Measurements from ENCODE around the gene SYNDIG1. TPM values are rescaled to one million over a fixed set of nuclear protein-coding genes. Genes with fewer than 3 reads are reported as not detected.

The SYNDIG1 gene
- total RNA-seq, 1 experiment from 2014 or later, result 5.4 TPM

DNA sequence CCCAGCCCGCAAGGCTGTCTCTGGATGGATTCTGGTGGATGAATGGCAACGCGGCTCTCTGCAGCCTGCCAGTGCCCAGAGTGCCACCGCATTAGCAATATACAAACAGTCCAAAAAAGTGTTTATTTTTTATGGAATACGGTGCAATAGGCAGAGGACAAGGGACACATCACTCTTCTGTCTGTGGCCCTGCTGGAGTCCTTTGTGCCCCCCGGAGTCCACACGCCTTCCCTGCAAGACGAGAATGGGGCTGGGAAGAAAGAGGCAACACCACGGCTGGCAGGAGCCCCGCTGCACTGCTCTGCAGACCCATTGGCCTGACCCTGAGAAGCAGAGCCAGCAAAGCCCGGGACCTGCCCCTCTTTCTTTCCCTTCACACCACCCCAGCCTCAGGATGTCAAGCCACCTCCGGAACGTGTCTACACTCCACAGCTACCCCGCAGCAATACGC, 196.3 kb downstream of the SYNDIG1 start:
- no peak overlapping the region for H3K18ac ChIP-seq (ENCODE audit: insufficient read length, low read depth, low read length)
- no peak overlapping the region for H3K14ac ChIP-seq (ENCODE audit: insufficient read depth, low read length)
- Mint-ChIP-seq H3K36me3 (ENCODE audit: insufficient read depth in 1 of 3, low read depth in 3 of 3) (no peaks in the 10 kb centered on the region; a peak in 2 of 7 replicates), H3K9me3 (peaks cover 0 to 4% of the 10 kb centered on the region in 2 experiments; a peak in 2 of 5 replicates), H3K27ac (no peak overlapping the region), H3K27me3 (ENCODE audit: low read depth) (no peaks in the 10 kb centered on the region), H3K4me1 (peaks cover 2 to 8% of the 10 kb centered on the region in 2 experiments; a peak in 2 of 4 replicates), H3K4me3 (no peak overlapping the region)
- no peaks in the 10 kb centered on the region for H3K79me2 ChIP-seq (ENCODE audit: insufficient read depth, low read length)
- H3K4ac ChIP-seq (ENCODE audit: low read depth, low read length), result no peak overlapping the region
- no peak overlapping the region for H2BK12ac ChIP-seq (ENCODE audit: insufficient read length, low read depth, low read length)
- no peak overlapping the region for H3K56ac ChIP-seq (ENCODE audit: insufficient read length, low read depth, low read length)
- no peak overlapping the region for H3K27ac ChIP-seq (ENCODE audit: insufficient read length, low read depth, low read length)
- H3K27me3 ChIP-seq (ENCODE audit: insufficient read depth, low read length), result no peaks in the 10 kb centered on the region
- H3K23ac ChIP-seq (ENCODE audit: insufficient read length, low read depth, low read length), result no peak overlapping the region
- H3T11ph ChIP-seq (ENCODE audit: low read length), result no peak overlapping the region
- no peak overlapping the region for H4K5ac ChIP-seq (ENCODE audit: insufficient read length, low read depth, low read length)
- no peak overlapping the region for H3K4me2 ChIP-seq (ENCODE audit: insufficient read depth, insufficient read length, low read length)
- no peak overlapping the region for H2BK5ac ChIP-seq (ENCODE audit: insufficient read length, low read length)
- no peak overlapping the region for H2BK20ac ChIP-seq (ENCODE audit: low read depth, low read length, poor library complexity, severe bottlenecking)
- H3K9me3 ChIP-seq (ENCODE audit: control insufficient read depth, low read depth, low read length), result no peaks in the 10 kb centered on the region
- H4K8ac ChIP-seq (replicated peaks; ENCODE audit: insufficient read length, low read depth, low read length), result no peak overlapping the region
- no peak overlapping the region for H3K9ac ChIP-seq (ENCODE audit: extremely low read depth, insufficient read length, low read length)
- TF ChIP-seq, protein P1, sequence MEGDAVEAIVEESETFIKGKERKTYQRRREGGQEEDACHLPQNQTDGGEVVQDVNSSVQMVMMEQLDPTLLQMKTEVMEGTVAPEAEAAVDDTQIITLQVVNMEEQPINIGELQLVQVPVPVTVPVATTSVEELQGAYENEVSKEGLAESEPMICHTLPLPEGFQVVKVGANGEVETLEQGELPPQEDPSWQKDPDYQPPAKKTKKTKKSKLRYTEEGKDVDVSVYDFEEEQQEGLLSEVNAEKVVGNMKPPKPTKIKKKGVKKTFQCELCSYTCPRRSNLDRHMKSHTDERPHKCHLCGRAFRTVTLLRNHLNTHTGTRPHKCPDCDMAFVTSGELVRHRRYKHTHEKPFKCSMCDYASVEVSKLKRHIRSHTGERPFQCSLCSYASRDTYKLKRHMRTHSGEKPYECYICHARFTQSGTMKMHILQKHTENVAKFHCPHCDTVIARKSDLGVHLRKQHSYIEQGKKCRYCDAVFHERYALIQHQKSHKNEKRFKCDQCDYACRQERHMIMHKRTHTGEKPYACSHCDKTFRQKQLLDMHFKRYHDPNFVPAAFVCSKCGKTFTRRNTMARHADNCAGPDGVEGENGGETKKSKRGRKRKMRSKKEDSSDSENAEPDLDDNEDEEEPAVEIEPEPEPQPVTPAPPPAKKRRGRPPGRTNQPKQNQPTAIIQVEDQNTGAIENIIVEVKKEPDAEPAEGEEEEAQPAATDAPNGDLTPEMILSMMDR (conservative IDR thresholded peaks at IDR 0.05), result no peak
- H3K23me2 ChIP-seq (ENCODE audit: insufficient read length, low read depth, low read length, poor library complexity, severe bottlenecking), result no peaks in the 10 kb centered on the region
- H2AFZ ChIP-seq (ENCODE audit: low read length), result no peak overlapping the region
- H3K79me1 ChIP-seq (ENCODE audit: insufficient read depth, low read depth, low read length, poor library complexity, severe bottlenecking), result no peaks in the 10 kb centered on the region
- H4K20me1 ChIP-seq (ENCODE audit: control insufficient read depth, insufficient read depth, insufficient read length), result no peaks in the 10 kb centered on the region
- no peak overlapping the region for H2AK5ac ChIP-seq (ENCODE audit: insufficient read length, low read length)
- H2BK120ac ChIP-seq (ENCODE audit: low read depth, low read length, poor library complexity, severe bottlenecking), result no peak overlapping the region
- H3K4me1 ChIP-seq (ENCODE audit: insufficient read depth, low read length), result no peaks in the 10 kb centered on the region
- H2BK15ac ChIP-seq (ENCODE audit: low read depth, low read length), result no peak overlapping the region
- WGBS (ENCODE audit: extremely low coverage, insufficient read length, low lambda C conversion rate), result no CpG with 5 or more reads among the region's 15 CpGs
- H4K91ac ChIP-seq (ENCODE audit: insufficient read length, low read depth, low read length), result no peak overlapping the region
- no peak for DNase-seq
